Gastroesophageal sphincter (tissue), 4 donors: ENCODE results near the gene ME1. TPM values are rescaled to one million over a fixed set of nuclear protein-coding genes. Genes with fewer than 3 reads are reported as not detected.
"Not testable (repeated sequence)": the region's sequence is repeated elsewhere in the genome, so short reads cannot be mapped to it uniquely, and the experiment has no call there.

Source experiments
- ATAC-seq: fragments of 150-250 bp; one replicate; pipeline ENCODE4 v1.9.1; 2016; ENCODE audit warnings: mild to moderate bottlenecking, moderate library complexity
- H3K27ac ChIP-seq, 4 donors: fragments of 200-600 bp; sonication (generic) in 3 of 4; 1 replicate in 3 of 4; 2 replicates in 1 of 4; pipeline ENCODE4 v1.5.1; 2016 to 2019
- H3K27me3 ChIP-seq: fragments of 200-600 bp; sonication (generic); one replicate; pipeline ENCODE4 v1.5.1; 2019
- H3K36me3 ChIP-seq, 2 donors: fragments of 200-600 bp; sonication (generic); one replicate each; pipeline ENCODE4 v1.5.1; 2019; ENCODE audit warnings: control low read depth in 1 of 2
- H3K4me1 ChIP-seq, 3 donors: fragments of 200-600 bp; sonication (generic); 1 replicate in 2 of 3; 2 replicates in 1 of 3; pipeline ENCODE4 v1.5.1; 2016 to 2019; ENCODE audit warnings: control low read depth in 2 of 3
- H3K4me3 ChIP-seq, 2 donors: fragments of 200-600 bp; sonication (generic); one replicate each; pipeline ENCODE4 v1.5.1; 2019; ENCODE audit warnings: mild to moderate bottlenecking in 1 of 2, moderate library complexity in 1 of 2
- H3K9me3 ChIP-seq, 3 donors: fragments of 200-600 bp; sonication (generic); one replicate each; pipeline ENCODE4 v1.5.1; 2017 to 2019; ENCODE audit warnings: control low read depth in 2 of 3
- EP300 ChIP-seq: sonication (generic); formaldehyde crosslinking; IDR thresholded peaks from one replicate; pipeline ENCODE4 v1.6.1; 2017; ENCODE audit warnings: antibody characterized with exemption, mild to moderate bottlenecking
- POLR2A ChIP-seq, 2 donors: fragments of 450-650 bp; IDR thresholded peaks; one replicate each; pipeline ENCODE4 v1.6.1; 2017; ENCODE audit warnings: antibody characterized with exemption in 2 of 2, mild to moderate bottlenecking in 2 of 2, moderate library complexity in 1 of 2
- POLR2AphosphoS5 ChIP-seq: sonication (generic); formaldehyde crosslinking; IDR thresholded peaks from one replicate; pipeline ENCODE4 v1.6.1; 2017; ENCODE audit warnings: antibody characterized with exemption
- WGBS, 2 donors: methylation state at CpG; one replicate each; pipeline ENCODE4 v1.1.5; 2018; ENCODE audit warnings: low coverage in 1 of 2; 5-methylcytosine and 5-hydroxymethylcytosine counted together
- total RNA-seq, 4 donors: library from RNA; depleted of rRNA; stranded (reverse); fragments of >200 nt; gene quantifications; one replicate each; pipeline ENCODE4 v1.1.0, GENCODE V29; 2016
- TF ChIP-seq, protein P1 (sequence below), 4 experiments: fragments of 200-600 bp in 2 of 4; fragments of 450-650 bp in 2 of 4; sonication (generic) in 1 of 4; IDR thresholded peaks; one replicate each; pipeline ENCODE4 v1.5.1; 2017 to 2019; ENCODE audit warnings: antibody characterized with exemption in 4 of 4, mild to moderate bottlenecking in 2 of 4, moderate library complexity in 2 of 4

The ME1 gene
- total RNA-seq, 4 donors from 2014 or later: 18.8 to 33.3 (median 20.4) TPM

DNA sequence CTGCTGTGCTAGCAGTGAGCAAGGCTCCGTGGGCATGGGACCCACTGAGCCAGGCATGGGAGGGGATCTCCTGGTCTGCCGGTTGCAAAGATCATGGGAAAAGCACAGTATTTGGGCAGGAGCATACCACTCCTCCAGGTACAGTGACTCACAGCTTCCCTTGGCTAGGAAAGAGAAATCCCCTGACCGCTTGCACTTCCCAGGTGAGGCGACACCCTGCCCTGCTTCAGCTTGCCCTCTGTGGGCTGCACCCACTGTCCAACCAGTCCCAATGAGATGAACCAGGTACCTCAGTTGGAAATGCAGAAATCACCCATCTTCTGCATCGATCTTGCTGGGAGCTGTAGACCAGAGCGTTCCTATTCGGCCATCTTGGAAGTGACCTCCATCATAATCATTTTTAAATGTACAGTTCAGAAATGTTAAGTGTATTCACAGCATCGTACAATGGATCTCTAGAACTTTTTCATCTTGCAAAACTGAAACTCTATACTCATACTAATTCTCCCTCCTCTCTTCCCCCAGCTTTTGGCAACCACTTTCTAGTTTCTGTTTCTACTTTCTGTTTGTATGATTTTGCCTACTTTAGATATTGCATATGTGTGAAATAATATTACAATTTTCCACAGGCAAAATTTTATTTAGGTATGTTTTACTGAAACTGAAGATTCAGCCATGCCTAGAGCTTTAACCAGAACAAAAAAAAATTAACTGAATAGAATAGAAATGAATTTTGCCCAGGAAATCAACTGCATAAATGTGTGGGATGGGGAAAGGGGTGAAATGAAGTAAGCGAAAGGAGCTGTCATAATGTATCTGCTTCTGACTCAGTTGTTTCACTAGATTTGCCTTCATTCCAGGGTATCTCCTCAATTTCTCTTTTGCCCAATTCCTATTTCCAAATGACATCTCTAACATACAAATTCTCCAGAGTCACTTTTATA lies 137.7 kb downstream of the ME1 start:
- no peaks in the 10 kb centered on the region for H3K27me3 ChIP-seq
- H3K36me3 ChIP-seq: no peaks in the 10 kb centered on the region
- H3K4me3 ChIP-seq: no peak overlapping the region
- H3K4me1 ChIP-seq: no peaks in the 10 kb centered on the region
- no peak overlapping the region for H3K27ac ChIP-seq
- no peaks in the 10 kb centered on the region for H3K9me3 ChIP-seq
- WGBS, 2 donors: 87 to 93% methylated on average over 5 to 6 of the region's 9 CpGs
- TF ChIP-seq EP300 (no peak), POLR2A (IDR thresholded peaks at IDR 0.05) (no peak), POLR2AphosphoS5 (no peak)
- TF ChIP-seq, protein P1, sequence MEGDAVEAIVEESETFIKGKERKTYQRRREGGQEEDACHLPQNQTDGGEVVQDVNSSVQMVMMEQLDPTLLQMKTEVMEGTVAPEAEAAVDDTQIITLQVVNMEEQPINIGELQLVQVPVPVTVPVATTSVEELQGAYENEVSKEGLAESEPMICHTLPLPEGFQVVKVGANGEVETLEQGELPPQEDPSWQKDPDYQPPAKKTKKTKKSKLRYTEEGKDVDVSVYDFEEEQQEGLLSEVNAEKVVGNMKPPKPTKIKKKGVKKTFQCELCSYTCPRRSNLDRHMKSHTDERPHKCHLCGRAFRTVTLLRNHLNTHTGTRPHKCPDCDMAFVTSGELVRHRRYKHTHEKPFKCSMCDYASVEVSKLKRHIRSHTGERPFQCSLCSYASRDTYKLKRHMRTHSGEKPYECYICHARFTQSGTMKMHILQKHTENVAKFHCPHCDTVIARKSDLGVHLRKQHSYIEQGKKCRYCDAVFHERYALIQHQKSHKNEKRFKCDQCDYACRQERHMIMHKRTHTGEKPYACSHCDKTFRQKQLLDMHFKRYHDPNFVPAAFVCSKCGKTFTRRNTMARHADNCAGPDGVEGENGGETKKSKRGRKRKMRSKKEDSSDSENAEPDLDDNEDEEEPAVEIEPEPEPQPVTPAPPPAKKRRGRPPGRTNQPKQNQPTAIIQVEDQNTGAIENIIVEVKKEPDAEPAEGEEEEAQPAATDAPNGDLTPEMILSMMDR (IDR thresholded peaks at IDR 0.05): no peak
- ATAC-seq: no peak

DNA sequence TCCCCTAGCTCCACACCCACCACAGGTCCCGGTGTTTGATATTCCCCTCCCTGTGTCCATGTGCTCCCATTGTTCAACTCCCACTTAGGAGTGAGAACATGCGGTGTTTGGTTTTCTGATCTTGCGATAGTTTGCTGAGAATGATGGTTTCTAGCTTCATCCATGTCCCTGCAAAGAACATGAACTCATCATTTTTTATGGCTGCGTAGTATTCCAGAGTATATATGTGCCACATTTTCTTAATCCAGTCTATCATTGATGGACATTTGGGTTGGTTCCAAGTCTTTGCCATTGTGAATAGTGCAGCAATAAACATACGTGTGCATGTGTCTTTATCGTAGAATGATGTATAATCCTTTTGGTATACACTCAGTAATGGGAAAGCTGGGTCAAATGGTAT lies 143.6 kb downstream of the ME1 start:
- H3K4me3 ChIP-seq, H3K36me3 ChIP-seq, H3K27me3 ChIP-seq, ATAC-seq, H3K27ac ChIP-seq, H3K9me3 ChIP-seq: not testable (repeated sequence)
- H3K4me1 ChIP-seq: peaks cover 0 to 18% (median 0%) of the 10 kb centered on the region in 3 donors
- WGBS, 2 donors: 89 to 92% methylated on average over 5 to 6 of the region's 6 CpGs

DNA sequence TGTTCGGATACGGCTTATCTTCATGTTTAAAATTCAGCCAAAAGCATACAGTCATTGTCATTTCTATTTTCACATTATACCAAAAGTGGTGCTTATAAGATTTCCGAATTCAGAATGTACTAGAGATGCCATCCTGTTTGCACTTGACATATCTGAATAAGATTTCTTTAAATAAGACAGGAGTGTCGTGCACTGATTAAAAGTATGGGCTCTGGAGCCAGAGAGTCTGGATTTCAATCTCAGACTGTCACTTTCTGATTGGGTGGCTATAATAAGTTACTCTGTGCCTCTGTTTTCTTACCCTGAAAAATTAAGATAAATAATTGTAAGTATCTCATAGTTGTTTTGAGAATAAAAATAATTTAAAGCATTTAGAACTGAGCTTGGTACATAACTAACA lies 144.9 kb downstream of the ME1 start:
- Histone ChIP-seq H3K27me3 (no peaks in the 10 kb centered on the region), H3K9me3 (no peaks in the 10 kb centered on the region), H3K4me1 (peaks cover 0 to 18% (median 0%) of the 10 kb centered on the region in 3 donors), H3K27ac (peak overlapping the region in 1 of 4 donors; percentile 3), H3K36me3 (no peaks in the 10 kb centered on the region), H3K4me3 (no peak overlapping the region)
- TF ChIP-seq EP300 (no peak), POLR2AphosphoS5 (no peak), POLR2A (IDR thresholded peaks at IDR 0.05) (no peak)
- TF ChIP-seq, protein P1 (IDR thresholded peaks at IDR 0.05): no peak
- 39 to 51% methylated on average over 4 of the region's 4 CpGs for WGBS, 2 donors
- no peak for ATAC-seq

DNA sequence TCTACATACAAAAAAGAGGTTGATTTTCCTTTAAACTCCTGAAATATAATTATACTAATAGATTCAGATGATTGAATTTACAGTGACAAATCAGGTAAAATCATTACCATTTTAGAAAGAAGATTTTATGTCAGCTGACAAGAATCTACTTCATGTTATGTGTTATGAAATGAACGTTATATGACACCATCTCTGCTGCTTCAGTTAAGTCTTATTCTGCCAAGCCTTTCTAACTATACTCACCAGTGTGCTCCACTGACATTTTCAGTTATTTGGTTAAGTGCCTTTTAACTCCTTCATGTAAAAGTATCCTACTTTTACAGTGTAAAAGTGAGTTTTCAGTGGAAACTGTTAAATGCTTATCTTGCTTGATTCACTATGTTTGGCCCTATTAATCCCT lies 157.3 kb downstream of the ME1 start:
- Histone ChIP-seq H3K36me3 (no peaks in the 10 kb centered on the region), H3K9me3 (no peaks in the 10 kb centered on the region), H3K27ac (peak overlapping the region in 1 of 4 donors; percentile 54), H3K27me3 (no peaks in the 10 kb centered on the region), H3K4me3 (no peak overlapping the region), H3K4me1 (peaks cover 0 to 35% (median 0%) of the 10 kb centered on the region in 3 donors)
- TF ChIP-seq EP300: no peak
- no peak for TF ChIP-seq POLR2A (IDR thresholded peaks at IDR 0.05)
- TF ChIP-seq POLR2AphosphoS5: no peak
- TF ChIP-seq, protein P1 (IDR thresholded peaks at IDR 0.05): no peak
- ATAC-seq: no peak
- 0 to 14% methylated on average over 1 of the region's 1 CpG for WGBS, 2 donors

DNA sequence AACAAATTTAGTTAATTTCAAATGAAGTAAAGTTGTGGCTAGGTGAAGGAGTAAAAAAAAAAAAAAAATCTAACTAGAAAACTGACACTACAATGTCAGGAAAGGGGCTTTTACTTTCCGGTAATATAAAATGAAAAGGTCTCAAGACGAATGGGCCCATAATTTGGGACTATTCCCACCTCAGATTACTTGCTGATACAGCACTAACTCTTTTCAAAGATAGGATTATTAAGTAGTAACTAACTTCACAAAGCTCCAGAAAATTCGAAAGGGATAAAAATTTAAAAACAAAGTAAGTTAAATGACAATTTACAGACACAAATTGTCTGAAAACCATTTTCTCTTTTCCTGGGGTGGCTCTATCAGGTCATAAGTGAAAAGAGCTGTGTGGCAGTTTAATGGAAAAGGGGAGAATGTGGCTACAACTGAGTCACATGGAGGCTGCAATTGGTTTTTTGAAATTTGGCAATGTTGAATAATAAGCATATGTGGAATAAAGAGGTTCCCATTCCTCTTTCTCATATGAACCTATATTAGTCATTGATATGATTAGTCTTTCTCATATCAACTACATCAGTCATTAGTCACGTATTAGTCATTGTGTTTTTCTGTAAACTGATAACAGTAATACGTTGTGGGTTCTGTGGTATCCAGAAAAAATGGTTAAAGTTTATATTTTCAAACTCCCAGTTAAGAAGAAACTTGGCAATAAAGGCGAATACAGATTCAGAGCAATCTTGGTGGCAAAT lies 159.7 kb downstream of the ME1 start:
- H3K27ac ChIP-seq: peak overlapping the region in 1 of 4 donors; percentile 26
- H3K27me3 ChIP-seq: no peaks in the 10 kb centered on the region
- no peaks in the 10 kb centered on the region for H3K9me3 ChIP-seq
- 49 to 76% methylated on average over 5 to 6 of the region's 6 CpGs for WGBS, 2 donors
- ATAC-seq: no peak
- H3K4me3 ChIP-seq: no peak overlapping the region
- H3K36me3 ChIP-seq: no peaks in the 10 kb centered on the region
- TF ChIP-seq, protein P1 (IDR thresholded peaks at IDR 0.05): no peak
- no peak for TF ChIP-seq POLR2AphosphoS5
- no peak for TF ChIP-seq EP300
- no peak for TF ChIP-seq POLR2A (IDR thresholded peaks at IDR 0.05)
- peaks cover 0 to 51% (median 0%) of the 10 kb centered on the region in 3 donors for H3K4me1 ChIP-seq
